Dedifferentiated amniotic fluid mesenchymal stem cell (primary cell): ENCODE data around the gene MKNK2.
A peak's percentile ranks its signal among the peaks of the same experiment; 100 is the strongest.

Experiments
- DNase-seq: peaks from one replicate; pipeline ENCODE4 v3.0.0-alpha.2; 2016; ENCODE audit errors: extremely low spot score

Gene MKNK2

DNA sequence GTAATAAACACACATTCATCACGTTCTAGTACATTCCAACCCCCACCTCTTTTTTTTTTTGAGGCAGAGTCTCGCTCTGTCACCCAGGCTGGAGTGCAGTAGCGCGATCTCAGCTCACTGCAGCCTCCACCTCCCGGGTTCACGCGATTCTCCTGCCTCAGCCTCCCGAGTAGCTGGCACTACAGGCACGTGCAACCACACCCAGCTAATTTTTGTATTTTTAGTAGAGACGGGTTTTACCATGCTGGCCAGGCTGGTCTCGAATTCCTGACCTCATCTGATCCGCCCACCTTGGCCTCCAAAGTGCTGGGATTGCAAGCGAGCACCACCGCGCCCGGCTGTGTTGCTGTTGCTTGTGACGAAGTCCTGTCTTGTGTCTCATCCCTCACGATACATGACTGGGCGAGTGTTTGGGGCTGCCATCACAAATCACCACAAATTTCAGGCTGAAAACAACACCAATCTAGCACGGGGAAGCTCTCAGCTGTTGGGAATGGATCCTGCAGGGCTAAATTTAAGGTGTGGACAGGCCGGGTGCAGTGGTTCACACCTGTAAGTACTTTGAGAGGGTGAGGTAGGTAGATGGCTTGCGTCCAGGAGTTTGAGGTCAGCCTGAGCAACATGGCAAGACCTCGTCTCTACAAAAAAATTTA lies 29.4 kb upstream of the MKNK2 start:
- no peak for DNase-seq

DNA sequence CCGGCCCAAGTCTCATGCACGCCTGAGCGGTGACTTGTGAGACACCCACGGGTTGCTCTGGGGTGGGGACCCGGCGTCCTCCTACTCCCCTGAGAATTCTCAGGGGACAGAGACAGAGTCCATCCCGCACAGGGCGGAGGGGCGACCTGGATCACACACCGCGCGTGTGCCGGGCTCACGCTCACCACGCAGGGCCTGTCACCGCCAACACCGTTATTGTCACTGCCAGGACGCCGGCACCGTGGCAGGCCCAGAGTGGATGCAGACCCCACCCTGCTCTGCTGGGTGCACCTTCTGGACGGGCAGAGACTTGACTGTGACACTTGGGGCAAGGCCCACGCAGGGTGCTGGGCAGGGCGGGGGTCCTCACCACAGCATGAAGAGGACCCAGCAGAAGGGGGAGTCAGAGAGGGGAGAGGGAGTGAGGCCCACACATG lies 28.8 kb upstream of the MKNK2 start:
- no peak for DNase-seq

GRCh38 chr19:2079076-2079864 lies 28.2 kb upstream of the MKNK2 start:
- DNase-seq = no peak

- no peak for DNase-seq
Measured at GRCh38 chr19:2077833-2078619, 27.0 kb upstream of the MKNK2 start.

DNA sequence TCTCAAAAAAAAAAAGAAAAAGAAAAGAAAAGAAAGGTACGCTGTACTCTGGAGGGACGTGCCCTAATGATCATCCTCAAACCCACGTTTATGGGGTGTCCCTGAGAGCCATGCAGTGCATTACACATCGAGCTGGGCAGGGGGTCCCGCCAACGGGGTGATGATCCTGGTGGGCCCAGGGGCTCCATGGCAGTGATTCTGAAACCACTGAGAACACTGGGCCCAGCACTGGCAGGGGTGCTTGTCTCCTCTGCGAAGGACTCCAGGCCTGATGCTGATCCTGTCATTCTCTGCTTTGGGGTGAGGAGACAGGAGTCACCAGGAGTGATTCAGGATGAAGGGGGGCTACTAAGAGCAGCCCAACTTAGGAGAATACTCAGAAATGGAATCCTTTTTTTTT lies 26.4 kb upstream of the MKNK2 start:
- DNase-seq = no peak

DNA sequence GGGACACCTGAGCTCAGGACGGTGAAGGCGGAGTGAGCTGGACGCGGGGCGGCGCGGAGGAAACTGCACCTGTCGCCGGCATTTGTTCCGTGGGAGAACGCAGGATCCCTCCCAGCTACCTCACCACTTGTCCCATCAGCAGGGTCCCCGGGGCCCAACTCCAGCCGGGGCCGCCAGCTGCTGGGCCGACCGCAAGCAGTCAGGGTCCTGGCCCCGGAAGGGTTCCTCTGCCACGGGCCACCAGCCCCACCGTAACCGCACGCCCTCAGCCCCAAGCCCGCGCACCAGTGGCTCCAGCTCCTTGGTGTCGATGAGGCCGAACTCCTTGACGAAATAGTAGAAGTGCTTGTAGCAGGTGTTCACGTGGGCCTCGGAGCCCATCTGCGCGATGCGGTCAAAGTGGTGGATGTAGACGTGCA lies 25.5 kb upstream of the MKNK2 start:
- no peak for DNase-seq

- DNase-seq = no peak
Measured at GRCh38 chr19:2072757-2073551, 21.9 kb upstream of the MKNK2 start.

DNA sequence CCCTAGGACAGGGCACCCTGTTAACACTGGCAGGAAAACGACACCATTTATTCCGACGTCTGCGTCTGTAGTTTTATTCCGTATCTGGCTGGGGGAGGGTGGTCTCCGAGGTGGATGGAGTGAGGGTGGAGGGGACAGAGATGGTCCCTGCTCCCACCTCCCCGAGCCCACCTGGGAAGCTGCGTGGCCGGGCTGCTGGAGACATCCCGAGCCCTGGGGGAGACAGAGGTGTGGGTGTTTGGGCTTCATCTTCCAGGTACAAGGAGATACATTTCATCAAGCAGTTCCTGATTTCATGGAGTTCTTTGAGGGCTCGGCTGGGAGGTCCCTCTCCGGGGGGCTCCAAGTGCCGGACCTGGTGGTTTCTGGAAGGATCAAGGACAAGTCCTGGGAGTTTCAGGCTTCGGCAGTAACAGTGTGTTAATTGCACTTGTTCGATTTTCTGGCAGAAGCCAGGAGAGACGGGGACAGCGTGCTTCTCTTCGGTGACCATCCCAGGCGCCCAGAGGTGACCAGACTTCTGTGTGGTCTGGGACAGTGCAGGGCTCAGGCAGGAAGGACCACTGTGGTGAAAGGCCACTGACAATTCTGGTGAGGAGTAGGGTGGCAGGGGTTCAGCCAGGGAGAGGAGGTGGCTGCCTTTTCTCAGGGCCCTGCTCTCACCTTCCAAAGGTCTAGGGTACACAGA lies 20.1 kb upstream of the MKNK2 start:
- no peak for DNase-seq

DNA sequence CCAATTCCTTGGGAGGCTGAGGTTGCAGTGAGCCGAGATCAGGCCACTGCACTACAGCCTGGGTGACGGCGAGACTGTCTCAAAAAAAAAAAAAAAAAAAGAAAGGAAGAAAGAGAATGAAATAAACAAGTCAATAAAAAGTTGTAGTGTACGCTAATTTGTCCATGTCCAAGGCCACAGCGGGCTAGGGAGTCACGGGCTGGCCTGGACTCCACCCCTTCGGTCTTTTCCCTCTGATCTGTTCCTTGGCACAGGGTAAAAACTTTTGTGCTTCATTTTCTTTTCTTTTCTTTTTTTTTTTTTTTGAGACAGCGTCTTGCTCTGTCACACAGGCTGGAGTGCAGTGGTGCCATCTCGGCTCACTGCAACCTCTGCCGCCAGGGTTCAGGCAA lies 19.4 kb upstream of the MKNK2 start:
- DNase-seq = no peak

DNA sequence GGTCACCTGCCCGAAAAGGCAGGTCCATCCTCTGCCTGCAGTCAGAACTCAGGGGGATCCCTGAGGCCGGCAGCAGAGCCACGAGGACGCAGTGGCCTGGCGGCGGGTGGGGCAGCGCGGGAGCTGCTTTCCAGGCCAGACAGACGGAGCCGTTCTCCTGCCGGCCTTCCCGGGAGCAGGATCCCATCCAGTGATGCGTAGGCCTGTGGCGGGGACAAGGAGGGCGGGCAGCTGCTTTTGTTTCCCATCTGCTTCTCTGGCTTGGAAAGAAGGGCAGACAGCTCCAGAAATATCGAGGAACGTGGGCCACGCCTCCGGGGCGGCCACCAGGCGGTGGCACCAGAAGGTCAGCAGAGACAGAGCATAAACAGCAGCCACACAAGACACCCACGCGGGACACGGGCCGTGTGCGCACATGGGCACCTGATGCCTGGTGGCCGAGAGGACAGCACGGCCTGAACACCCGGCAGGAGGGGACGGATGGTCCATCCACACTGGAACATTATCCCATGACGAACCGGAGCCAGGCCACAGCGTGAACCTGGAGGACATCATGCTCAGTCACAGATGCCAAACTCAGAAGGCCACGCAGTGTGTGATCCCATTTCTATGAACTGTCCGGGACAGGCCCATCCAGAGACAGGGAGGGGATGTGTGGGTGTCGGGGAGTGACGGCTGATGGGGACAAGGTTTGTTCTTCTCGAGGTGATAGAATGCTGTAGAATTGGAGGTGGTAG lies 13.9 kb upstream of the MKNK2 start:
- DNase-seq = no peak

DNA sequence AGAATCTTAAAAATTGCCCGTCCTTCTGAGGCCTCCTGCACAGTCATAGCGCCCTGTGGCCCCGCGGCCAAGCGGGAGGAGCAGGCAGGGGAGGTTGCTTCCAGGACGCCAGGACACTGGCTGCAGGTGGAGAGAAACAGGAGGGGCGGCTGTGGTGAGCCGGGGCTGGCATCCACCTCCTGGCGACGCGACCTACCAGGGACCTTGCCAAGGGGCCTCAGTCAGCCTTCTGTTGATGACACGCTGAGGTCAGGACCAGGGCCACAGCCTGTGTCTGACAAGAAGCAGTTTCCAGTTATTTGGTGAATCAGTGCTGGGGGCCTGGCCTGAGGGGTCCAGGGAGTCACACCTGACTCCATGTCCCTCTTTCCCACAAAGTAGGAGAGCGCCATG lies 13.3 kb upstream of the MKNK2 start:
- DNase-seq = no peak

GRCh38 chr19:2063824-2064223 lies 12.8 kb upstream of the MKNK2 start:
- DNase-seq = no peak

GRCh38 chr19:2062770-2063169 lies 11.7 kb upstream of the MKNK2 start:
- DNase-seq = no peak

DNA sequence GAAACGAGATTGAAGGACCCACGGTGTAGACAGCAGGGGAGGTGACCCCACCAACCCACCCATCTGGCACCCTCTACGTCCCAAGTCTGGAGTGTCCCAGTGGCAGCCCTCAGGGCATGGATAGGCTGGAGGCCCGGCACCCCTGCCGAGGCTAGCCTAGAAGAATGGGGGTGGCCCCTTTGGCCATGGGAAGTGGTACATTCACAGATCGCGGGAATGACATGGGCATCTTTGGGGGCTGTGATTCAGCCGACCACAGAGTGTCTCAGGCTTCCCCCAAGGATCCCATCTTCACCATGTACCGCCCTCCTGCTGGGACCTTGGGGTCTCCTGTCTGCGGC lies 11.3 kb upstream of the MKNK2 start:
- DNase-seq = no peak

DNA sequence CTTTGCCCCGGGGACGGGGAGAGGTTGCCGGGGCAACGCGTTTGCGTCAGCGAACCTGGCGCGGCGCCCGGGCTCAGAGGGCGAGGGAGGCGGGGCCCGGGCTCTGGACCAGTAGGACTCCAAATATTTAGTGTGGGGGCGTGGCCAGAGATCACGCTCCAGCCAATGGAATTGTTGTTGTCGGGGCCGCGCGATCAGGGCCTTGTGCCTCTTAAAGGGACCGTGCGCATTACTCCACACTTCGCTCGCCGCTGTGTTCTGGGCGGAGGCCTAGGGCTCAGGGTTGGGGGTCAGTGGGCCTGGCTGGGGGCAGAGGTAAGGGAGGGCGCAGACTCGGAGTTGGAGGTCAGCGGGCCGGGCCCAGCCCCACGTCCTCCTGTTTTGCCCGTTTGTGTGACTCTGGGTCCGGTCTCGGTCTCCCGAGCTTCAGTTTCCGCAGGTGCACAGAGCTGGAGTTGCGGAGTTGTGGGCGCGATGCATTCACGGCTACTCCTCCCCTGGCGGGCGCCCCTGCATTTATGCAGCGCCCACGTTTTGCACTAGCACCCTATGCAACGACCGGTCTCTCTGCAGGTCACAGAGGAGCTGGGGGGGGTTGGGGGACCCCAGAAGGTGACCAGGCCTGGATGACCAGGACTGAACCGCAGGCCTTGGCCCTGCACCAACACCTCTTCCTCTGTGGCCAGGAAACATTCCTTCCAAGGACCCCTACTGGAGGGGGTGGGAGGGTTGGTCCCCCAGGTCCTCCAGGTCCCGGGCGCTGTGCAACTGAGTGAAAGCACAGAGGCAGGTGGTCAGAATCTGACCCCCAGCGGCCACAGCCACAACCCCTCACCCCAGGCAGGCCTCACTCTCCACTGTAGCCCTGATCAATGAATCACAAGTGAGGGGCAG lies 10.7 kb upstream of the MKNK2 start:
- peak; percentile 97 for DNase-seq

DNA sequence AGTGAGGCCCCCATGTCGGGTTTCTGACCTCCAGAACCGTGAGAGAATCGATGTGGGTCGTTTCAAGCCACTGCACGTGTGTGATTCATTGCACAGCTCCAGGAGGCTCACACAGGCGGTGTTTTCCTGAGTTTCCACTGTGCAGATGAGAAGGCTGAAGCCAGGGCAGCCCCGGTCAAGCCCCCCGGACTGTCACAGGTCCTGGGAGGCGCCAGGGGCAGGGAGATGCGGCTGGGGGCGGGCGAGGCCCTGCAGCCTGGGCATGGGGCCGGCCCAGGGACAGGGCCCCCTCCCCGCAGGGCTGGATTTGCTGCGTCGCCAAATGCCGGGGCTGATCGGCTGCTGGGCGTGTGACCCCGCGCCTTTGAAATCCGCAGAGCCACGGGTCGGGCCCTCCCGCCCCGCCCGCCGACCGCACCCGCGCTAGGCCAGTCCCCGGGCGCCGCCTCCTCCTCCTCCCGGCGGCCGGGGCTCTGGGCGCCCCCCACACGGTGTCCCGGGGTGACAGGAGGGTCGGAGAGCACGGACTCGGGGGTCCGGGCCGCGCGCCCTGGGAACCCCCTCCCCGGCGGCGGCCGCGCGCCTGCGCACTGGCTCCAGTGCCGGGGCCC lies 9.9 kb upstream of the MKNK2 start:
- peak; percentile 34 for DNase-seq

- DNase-seq = peak; percentile 22
Measured at GRCh38 chr19:2059422-2060201, 8.6 kb upstream of the MKNK2 start.
